GM12892 (cell line): ENCODE measurements around the gene MNS1.

Source experiments
- POLR2A ChIP-seq: IDR thresholded peaks from 2 replicates; pipeline ENCODE4 v1.6.1; 2011; ENCODE audit warnings: low read depth, low read length, control low read depth
- POLR2AphosphoS5 ChIP-seq: IDR thresholded peaks from 2 replicates; pipeline ENCODE4 v1.6.1; 2011; ENCODE audit warnings: low read depth, low read length, control low read depth
- TAF1 ChIP-seq: IDR thresholded peaks from 2 replicates; pipeline ENCODE4 v1.6.1; 2011; ENCODE audit warnings: low read depth, mild to moderate bottlenecking, control low read depth, low read length, borderline replicate concordance

DNA sequence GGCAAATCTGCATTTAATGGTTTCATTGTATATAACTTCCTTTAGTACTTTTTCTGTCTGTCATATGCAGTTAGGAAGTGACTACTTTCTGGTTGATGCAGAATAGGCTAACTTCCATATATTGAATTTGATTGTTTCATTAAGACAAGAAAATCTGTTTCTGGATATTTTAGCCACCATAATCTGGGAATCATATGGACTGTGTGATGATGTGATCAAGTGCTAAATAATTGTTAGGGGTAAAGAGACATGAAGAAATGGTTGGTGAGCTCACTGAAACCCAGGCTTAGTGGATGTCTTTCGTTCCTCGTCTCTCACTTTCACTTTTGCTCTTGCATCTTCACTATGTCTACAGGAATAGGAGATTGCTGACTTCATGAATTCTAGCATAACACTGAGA, 3.5 kb upstream of the MNS1 start:
- TF ChIP-seq TAF1 (no peak), POLR2AphosphoS5 (no peak), POLR2A (no peak)
